Esophagus (tissue), 2 donors: ENCODE results near the gene SLC22A14. TPM values are rescaled to one million over a fixed set of nuclear protein-coding genes. Genes with fewer than 3 reads are reported as not detected.
"Not testable (repeated sequence)": the region's sequence is repeated elsewhere in the genome, so short reads cannot be mapped to it uniquely, and the experiment has no call there.

Source experiments
- H3K27ac ChIP-seq, 2 donors: one replicate each; pipeline ENCODE4 v1.5.1; 2013; ENCODE audit warnings: low read depth in 2 of 2, mild to moderate bottlenecking in 2 of 2, inconsistent platforms in 1 of 2, low read length in 1 of 2, moderate library complexity in 1 of 2
- H3K27me3 ChIP-seq, 2 donors: one replicate each; pipeline ENCODE4 v1.6.1; 2013; ENCODE audit warnings: low read length in 2 of 2, control low read depth in 1 of 2, mild to moderate bottlenecking in 1 of 2; ENCODE audit not compliant: insufficient read depth in 2 of 2, control insufficient read depth in 1 of 2
- H3K36me3 ChIP-seq, 2 donors: one replicate each; pipeline ENCODE4 v1.6.1; 2013; ENCODE audit warnings: low read length in 1 of 2; ENCODE audit not compliant: control insufficient read depth in 2 of 2, insufficient read depth in 2 of 2
- H3K4me1 ChIP-seq, 2 donors: one replicate each; pipeline ENCODE4 v1.6.1; 2013; ENCODE audit warnings: low read length in 1 of 2; ENCODE audit not compliant: control insufficient read depth in 2 of 2, insufficient read depth in 2 of 2
- H3K4me3 ChIP-seq, 2 donors: one replicate each; pipeline ENCODE4 v1.5.1; 2013; ENCODE audit warnings: low read length in 2 of 2, mild to moderate bottlenecking in 2 of 2, low read depth in 1 of 2, moderate library complexity in 1 of 2
- H3K9me3 ChIP-seq, 2 donors: one replicate each; pipeline ENCODE4 v1.6.1; 2013; ENCODE audit warnings: mild to moderate bottlenecking in 2 of 2, low read depth in 1 of 2, low read length in 1 of 2, moderate library complexity in 1 of 2; ENCODE audit not compliant: control insufficient read depth in 2 of 2, insufficient read depth in 1 of 2
- WGBS, 2 donors: extraction: QIAGEN DNeasy Blood & Tissue Kit; methylation state at CpG; one replicate each; pipeline ENCODE4 v1.1.7; 2013; 5-methylcytosine and 5-hydroxymethylcytosine counted together
- polyA plus RNA-seq, 2 donors: library from polyadenylated mRNA; stranded (reverse); fragments of 200-250 nt; gene quantifications; one replicate each; pipeline ENCODE4 v1.2.3, GENCODE V29; 2013
- donor health status: healthy with polysubstance abuse.
- donor health status: Bipolar disorder and iron deficiency.

Gene SLC22A14
- polyA plus RNA-seq, 2 donors = 0.19 to 0.31 TPM

DNA sequence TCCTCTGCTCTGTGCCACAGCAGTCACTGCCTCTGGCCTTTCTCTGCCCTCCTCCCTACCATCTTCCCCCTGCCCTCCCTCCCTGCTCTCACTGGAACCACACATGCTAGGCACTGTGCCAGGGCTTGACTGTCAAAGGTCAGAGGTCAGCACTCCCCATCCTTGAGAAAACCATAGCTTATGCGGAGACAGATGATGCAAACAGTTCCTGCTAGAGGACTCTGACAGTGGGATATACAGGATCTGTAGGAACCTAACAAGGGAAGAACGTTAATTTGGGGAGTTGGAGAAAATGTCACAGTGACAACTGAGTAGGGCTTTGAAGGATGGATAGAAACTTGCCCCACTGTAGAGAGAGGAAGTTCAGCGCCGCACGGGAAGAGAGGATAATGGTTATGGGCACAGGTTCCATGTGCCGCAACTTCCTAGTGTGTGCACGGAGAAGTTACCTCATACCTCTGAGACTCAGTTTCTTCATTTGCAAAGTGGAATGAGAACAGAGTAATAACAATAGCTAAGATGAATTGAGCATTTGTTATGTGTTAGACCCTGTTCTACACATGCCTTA, 35.2 kb downstream of the SLC22A14 start:
- no peaks in the 10 kb centered on the region for H3K27me3 ChIP-seq
- WGBS, 2 donors = 80 to 89% methylated on average over 7 of the region's 7 CpGs
- no peaks in the 10 kb centered on the region for H3K9me3 ChIP-seq
- H3K4me1 ChIP-seq = no peaks in the 10 kb centered on the region
- H3K27ac ChIP-seq = no peak overlapping the region
- H3K36me3 ChIP-seq = no peaks in the 10 kb centered on the region
- no peak overlapping the region for H3K4me3 ChIP-seq

DNA sequence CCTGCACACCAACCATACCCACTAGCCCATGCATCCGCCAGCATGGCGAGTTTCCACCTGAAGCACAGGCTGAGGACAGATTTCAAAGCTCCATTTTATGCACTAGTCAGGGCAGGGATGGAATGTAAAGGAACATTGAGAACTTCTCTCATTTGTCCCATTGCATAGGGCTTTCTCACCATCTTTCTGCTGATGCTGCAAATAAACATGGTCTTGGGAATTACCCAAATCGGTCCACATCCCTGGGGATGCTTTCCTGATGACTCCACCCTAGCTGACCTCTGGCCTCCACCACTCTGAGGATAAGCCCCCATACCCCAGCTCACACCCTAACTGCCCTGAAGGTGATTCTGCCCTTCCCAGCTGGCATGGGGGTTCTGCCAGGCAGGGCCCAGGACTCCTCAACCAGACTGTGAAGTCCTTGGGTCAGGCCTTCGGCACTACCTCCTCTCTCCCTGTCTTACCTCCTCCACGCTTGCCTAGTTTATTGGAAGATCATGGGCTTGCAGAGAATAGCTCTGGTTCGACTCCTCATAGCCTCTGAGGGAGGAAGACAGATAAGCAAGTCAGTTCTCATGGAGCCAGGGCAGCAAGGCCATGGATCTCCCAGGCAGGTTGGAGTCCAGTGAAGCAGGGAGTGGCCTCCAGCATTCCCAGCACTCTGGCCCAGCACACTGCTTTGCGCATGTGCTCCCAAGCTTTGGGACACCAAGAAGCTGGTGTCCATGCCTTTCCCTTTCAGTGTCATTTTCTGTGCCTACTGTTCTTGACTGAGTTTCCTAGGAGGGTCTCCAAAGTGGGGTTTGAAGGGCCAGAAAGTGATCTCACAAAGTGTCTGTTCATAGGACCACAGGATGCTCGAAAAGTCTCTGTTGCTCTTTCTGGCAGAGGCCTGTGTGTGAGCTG, 36.9 kb downstream of the SLC22A14 start:
- H3K4me3 ChIP-seq = no peak overlapping the region
- H3K9me3 ChIP-seq = no peaks in the 10 kb centered on the region
- H3K27me3 ChIP-seq = no peaks in the 10 kb centered on the region
- no peaks in the 10 kb centered on the region for H3K4me1 ChIP-seq
- H3K27ac ChIP-seq = no peak overlapping the region
- 90 to 93% methylated on average over 8 of the region's 8 CpGs for WGBS, 2 donors
- H3K36me3 ChIP-seq = no peaks in the 10 kb centered on the region

DNA sequence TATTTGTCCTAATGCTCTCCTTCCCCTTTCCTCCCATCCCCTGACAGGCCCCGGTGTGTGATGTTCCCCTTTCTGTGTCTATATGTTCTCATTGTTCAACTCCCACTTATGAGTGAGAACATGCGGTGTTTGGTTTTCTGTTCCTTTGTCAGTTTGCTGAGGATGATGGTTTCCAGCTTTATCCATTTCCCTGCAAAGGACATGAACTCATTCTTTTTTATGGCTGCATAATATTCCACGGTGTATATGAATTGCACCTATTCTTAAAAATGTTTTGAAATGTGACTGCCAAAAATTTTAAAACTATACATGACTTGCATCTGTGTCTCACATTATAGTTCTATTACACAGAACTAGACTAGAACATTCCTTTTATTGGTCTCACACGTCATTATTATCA, 38.5 kb downstream of the SLC22A14 start:
- H3K4me3 ChIP-seq, H3K27ac ChIP-seq, H3K9me3 ChIP-seq, H3K4me1 ChIP-seq, H3K36me3 ChIP-seq, H3K27me3 ChIP-seq: not testable (repeated sequence)
- WGBS, 2 donors = 95 to 98% methylated on average over 4 of the region's 4 CpGs

DNA sequence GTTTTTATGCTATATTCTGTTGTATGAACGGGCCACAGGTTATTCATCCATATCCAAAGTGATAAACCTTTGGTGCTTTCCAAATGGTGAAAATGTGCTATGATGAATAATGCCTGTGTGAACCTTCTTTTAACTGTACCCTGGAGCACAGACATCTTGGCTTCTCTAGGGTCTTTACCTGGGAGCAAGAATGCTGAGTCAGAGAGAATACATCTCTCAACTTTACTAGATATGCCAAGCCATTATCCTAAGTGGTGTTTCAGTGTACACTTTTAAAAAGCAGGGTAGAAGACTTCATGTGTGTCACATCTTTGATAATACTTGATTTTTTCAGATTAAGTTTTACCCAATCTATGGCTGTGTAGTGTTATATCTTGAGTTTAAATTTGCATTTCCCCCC, 41.0 kb downstream of the SLC22A14 start:
- Histone ChIP-seq H3K36me3 (no peaks in the 10 kb centered on the region), H3K27ac (no peak overlapping the region), H3K4me3 (no peak overlapping the region), H3K9me3 (peaks cover 0 to 4% of the 10 kb centered on the region in 2 donors), H3K4me1 (no peaks in the 10 kb centered on the region), H3K27me3 (peaks cover 0 to 2% of the 10 kb centered on the region in 2 donors)
- WGBS, 2 donors = 76 to 88% methylated on average over 1 of the region's 1 CpG

DNA sequence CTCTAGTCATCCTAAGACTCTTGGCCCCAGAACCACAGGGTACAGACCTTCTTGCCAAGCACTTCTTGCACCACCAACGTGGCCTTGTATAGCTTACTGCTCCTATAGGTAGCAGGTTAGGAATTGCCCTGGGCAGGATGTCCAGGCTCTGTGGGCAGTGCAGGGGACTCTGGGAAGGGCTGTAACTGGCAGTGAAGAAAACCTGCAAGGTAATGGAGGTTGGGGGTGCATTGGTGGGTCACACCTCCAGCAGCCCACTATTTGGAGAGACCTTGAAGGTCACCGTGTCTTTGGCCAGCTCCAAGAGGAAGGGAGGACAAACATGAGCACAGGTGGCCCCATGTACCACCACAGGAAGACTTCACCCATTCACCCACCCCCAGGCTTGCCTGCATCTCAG, 43.2 kb downstream of the SLC22A14 start:
- H3K9me3 ChIP-seq = peaks cover 0 to 4% of the 10 kb centered on the region in 2 donors
- WGBS, 2 donors = 78 to 80% methylated on average over 2 of the region's 2 CpGs
- no peak overlapping the region for H3K4me3 ChIP-seq
- no peak overlapping the region for H3K27ac ChIP-seq
- no peaks in the 10 kb centered on the region for H3K36me3 ChIP-seq
- H3K27me3 ChIP-seq = peaks cover 0 to 2% of the 10 kb centered on the region in 2 donors
- no peaks in the 10 kb centered on the region for H3K4me1 ChIP-seq

DNA sequence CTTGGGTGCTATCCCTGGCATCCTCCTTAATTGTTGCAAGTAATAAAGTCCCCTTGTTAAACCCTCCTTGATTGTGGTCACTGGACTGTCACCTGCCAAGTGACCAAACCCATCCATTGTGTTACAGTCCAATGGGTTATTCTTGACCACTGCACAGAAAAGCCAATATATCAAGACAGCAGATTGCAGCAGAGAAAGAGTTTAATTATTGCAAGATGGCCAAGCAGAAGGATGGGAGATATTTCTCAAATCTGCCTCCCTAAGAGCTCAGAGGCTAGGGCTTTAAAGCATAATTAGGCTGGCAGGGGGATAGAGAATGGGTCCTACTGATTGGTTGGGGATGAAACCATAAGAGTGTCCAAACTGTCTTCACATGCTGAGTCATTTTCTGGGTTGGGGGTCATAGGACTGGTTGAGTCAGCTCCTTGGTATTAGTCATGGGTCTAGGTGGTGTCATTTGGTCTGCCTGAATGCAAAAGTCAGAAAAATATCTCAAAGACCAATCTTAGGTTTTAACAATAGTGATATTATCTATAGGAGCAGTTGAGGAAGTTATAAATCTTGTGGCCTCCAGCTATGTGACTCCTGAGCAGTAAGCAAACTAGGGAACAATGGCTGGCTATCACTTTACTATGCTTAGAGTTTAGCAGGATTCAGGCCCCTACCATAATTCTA, 45.4 kb downstream of the SLC22A14 start:
- no peak overlapping the region for H3K27ac ChIP-seq
- H3K9me3 ChIP-seq = peaks cover 0 to 4% of the 10 kb centered on the region in 2 donors
- no peaks in the 10 kb centered on the region for H3K4me1 ChIP-seq
- H3K27me3 ChIP-seq = peaks cover 0 to 2% of the 10 kb centered on the region in 2 donors
- H3K36me3 ChIP-seq = no peaks in the 10 kb centered on the region
- no peak overlapping the region for H3K4me3 ChIP-seq

DNA sequence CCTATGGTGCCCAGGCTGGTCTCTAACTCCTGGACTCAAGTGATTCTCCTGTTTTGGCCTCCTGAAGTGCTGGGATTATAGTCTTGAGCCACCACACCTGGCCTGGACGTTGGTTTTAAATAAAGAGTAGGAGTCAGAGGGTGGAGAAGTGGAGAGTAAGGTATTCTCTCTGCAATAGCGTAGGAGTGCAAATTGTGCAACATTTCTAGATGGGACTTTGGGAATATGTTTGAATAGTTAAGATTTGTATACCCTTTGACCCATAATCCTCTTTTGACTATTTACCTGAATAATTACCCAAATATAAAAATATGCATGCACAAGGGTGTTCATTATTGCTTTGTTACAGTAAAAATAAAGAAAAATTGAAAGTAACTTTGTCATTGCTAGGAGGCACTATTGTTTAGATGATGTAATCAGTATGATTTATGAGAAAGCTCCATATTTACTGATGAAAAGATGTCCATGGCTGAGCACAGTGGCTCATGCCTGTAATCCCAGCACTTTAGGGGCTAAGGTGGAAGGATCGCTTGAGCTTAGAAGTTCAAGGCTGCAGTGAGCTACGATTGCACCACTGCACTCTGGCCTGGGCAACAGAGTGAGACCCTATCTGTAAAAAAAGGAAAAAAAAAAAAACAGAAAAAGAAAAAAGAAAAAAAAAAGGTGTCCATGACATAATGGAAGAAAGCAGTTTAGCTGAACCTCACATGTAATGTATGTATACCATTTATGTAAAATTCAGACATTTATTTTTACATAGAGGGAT, 49.3 kb downstream of the SLC22A14 start:
- peaks cover 0 to 3% of the 10 kb centered on the region in 2 donors for H3K9me3 ChIP-seq
- 77 to 80% methylated on average over 4 of the region's 4 CpGs for WGBS, 2 donors
- no peaks in the 10 kb centered on the region for H3K4me1 ChIP-seq
- no peaks in the 10 kb centered on the region for H3K27me3 ChIP-seq
- H3K36me3 ChIP-seq = no peaks in the 10 kb centered on the region
- H3K4me3 ChIP-seq = no peak overlapping the region
- H3K27ac ChIP-seq = no peak overlapping the region

DNA sequence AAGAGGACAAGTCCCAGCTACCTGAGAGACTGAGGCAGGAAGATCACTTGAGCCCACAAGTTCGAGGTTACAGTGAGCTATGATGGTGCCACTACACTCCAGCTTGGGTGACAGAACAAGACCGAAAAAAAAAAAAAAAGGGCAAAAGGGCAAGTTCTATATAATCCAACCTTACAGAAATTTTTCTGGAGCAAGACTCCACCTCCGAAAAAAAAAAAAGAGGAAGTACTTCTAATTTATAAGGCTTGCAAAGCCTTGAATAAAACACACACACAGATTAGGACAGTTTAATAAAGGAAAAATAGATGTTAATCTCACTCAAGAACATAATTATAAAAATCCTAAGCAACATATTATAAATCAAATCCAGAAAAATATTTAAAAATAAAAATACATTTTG, 50.1 kb downstream of the SLC22A14 start:
- Histone ChIP-seq H3K27ac (no peak overlapping the region), H3K9me3 (no peaks in the 10 kb centered on the region), H3K27me3 (no peaks in the 10 kb centered on the region), H3K4me1 (no peaks in the 10 kb centered on the region), H3K4me3 (no peak overlapping the region), H3K36me3 (no peaks in the 10 kb centered on the region)
- WGBS, 2 donors = 62 to 63% methylated on average over 3 of the region's 3 CpGs
